SK-N-MC (cell line): Measurements from ENCODE around the gene EIF2B2.

Source experiments
- EZH2 ChIP-seq: fragments of 200-600 bp; sonication (generic); IDR thresholded peaks from one replicate; pipeline ENCODE4 v1.6.1; 2017; ENCODE audit warnings: antibody characterized with exemption
- POLR2AphosphoS5 ChIP-seq: IDR thresholded peaks from 2 replicates; pipeline ENCODE4 v1.6.1; 2012; ENCODE audit warnings: mild to moderate bottlenecking, low read depth, low read length, borderline replicate concordance

GRCh38 chr14:75053396-75054291, 50.9 kb downstream of the EIF2B2 start:
- TF ChIP-seq POLR2AphosphoS5 (no peak; the same call in 1 of the 2 replicates), EZH2 (no peak)
